H9 (cell line): ENCODE measurements around the gene SDK1. TPM values are rescaled to one million over a fixed set of nuclear protein-coding genes. Genes with fewer than 3 reads are reported as not detected.

Experiments used
- DNase-seq: peaks from one replicate; pipeline ENCODE4 v3.0.0-alpha.2; 2017
- H2AFZ ChIP-seq: one replicate; pipeline ENCODE4 v1.6.1; 2013; ENCODE audit warnings: mild to moderate bottlenecking, low read length, control low read depth, moderate library complexity
- H2AK5ac ChIP-seq: 2 replicates; pipeline ENCODE4 v1.6.1; 2013; ENCODE audit warnings: low read length, control low read depth, mixed read lengths; ENCODE audit not compliant: insufficient read length
- H2BK120ac ChIP-seq: one replicate; pipeline ENCODE4 v1.6.1; 2013; ENCODE audit warnings: low read depth, mild to moderate bottlenecking, low read length, control low read depth, inconsistent platforms; ENCODE audit not compliant: poor library complexity, severe bottlenecking
- H2BK12ac ChIP-seq: 2 replicates; pipeline ENCODE4 v1.6.1; 2013; ENCODE audit warnings: low read length, control low read depth, mixed read lengths, low read depth; ENCODE audit not compliant: insufficient read length
- H2BK15ac ChIP-seq: 2 replicates; pipeline ENCODE4 v1.6.1; 2013; ENCODE audit warnings: low read depth, low read length, control low read depth
- H2BK20ac ChIP-seq: one replicate; pipeline ENCODE4 v1.6.1; 2013; ENCODE audit warnings: low read depth, mild to moderate bottlenecking, low read length, control low read depth, inconsistent platforms; ENCODE audit not compliant: poor library complexity, severe bottlenecking
- H2BK5ac ChIP-seq: 2 replicates; pipeline ENCODE4 v1.6.1; 2013; ENCODE audit warnings: low read length, control low read depth, mixed read lengths; ENCODE audit not compliant: insufficient read length
- H3K14ac ChIP-seq: 2 replicates; pipeline ENCODE4 v1.6.1; 2013; ENCODE audit warnings: low read length, control low read depth; ENCODE audit not compliant: insufficient read depth
- H3K18ac ChIP-seq: 2 replicates; pipeline ENCODE4 v1.6.1; 2013; ENCODE audit warnings: low read depth, mild to moderate bottlenecking, mixed read lengths, low read length, control low read depth; ENCODE audit not compliant: insufficient read length
- H3K23ac ChIP-seq: 2 replicates; pipeline ENCODE4 v1.6.1; 2013; ENCODE audit warnings: low read length, control low read depth, mixed read lengths, low read depth; ENCODE audit not compliant: insufficient read length
- H3K23me2 ChIP-seq: 2 replicates; pipeline ENCODE4 v1.6.1; 2013; ENCODE audit warnings: low read depth, mild to moderate bottlenecking, mixed read lengths, low read length, control low read depth; ENCODE audit not compliant: insufficient read length, poor library complexity, severe bottlenecking
- H3K27ac ChIP-seq: 2 replicates; pipeline ENCODE4 v1.5.1; 2013; ENCODE audit warnings: low read length, control low read depth, mixed read lengths, low read depth; ENCODE audit not compliant: insufficient read length
- H3K27me3 ChIP-seq: 2 replicates; pipeline ENCODE4 v1.6.1; 2013; ENCODE audit warnings: low read length, control low read depth, inconsistent platforms; ENCODE audit not compliant: insufficient read depth
- H3K4ac ChIP-seq: 2 replicates; pipeline ENCODE4 v1.6.1; 2013; ENCODE audit warnings: low read depth, mild to moderate bottlenecking, control low read depth, inconsistent platforms, low read length, moderate library complexity
- H3K4me1 ChIP-seq: 2 replicates; pipeline ENCODE4 v1.6.1; 2013; ENCODE audit warnings: low read length, control low read depth, inconsistent platforms; ENCODE audit not compliant: insufficient read depth
- H3K4me2 ChIP-seq: 2 replicates; pipeline ENCODE4 v1.6.1; 2013; ENCODE audit warnings: low read length, control low read depth, mixed read lengths; ENCODE audit not compliant: insufficient read length, insufficient read depth
- H3K56ac ChIP-seq: 2 replicates; pipeline ENCODE4 v1.6.1; 2013; ENCODE audit warnings: low read depth, mild to moderate bottlenecking, mixed read lengths, low read length, control low read depth; ENCODE audit not compliant: insufficient read length
- H3K79me1 ChIP-seq: 2 replicates; pipeline ENCODE4 v1.6.1; 2013; ENCODE audit warnings: low read depth, mild to moderate bottlenecking, moderate library complexity, low read length, control low read depth, inconsistent platforms; ENCODE audit not compliant: insufficient read depth, poor library complexity, severe bottlenecking
- H3K79me2 ChIP-seq: 2 replicates; pipeline ENCODE4 v1.6.1; 2013; ENCODE audit warnings: low read length, control low read depth, inconsistent platforms; ENCODE audit not compliant: insufficient read depth
- H3K9ac ChIP-seq: 2 replicates; pipeline ENCODE4 v1.6.1; 2013; ENCODE audit warnings: low read length, control low read depth, mixed read lengths; ENCODE audit not compliant: insufficient read length; ENCODE audit errors: extremely low read depth
- H3K9me3 ChIP-seq: one replicate; pipeline ENCODE4 v1.6.1; 2013; ENCODE audit warnings: low read depth, low read length, inconsistent platforms; ENCODE audit not compliant: control insufficient read depth
- H3T11ph ChIP-seq: one replicate; pipeline ENCODE4 v1.6.1; 2013; ENCODE audit warnings: mild to moderate bottlenecking, low read length, control low read depth, inconsistent platforms
- H4K20me1 ChIP-seq: one replicate; pipeline ENCODE4 v1.6.1; 2013; ENCODE audit not compliant: control insufficient read depth, insufficient read length, insufficient read depth
- H4K5ac ChIP-seq: 2 replicates; pipeline ENCODE4 v1.6.1; 2013; ENCODE audit warnings: low read depth, mild to moderate bottlenecking, mixed read lengths, low read length, control low read depth; ENCODE audit not compliant: insufficient read length
- H4K8ac ChIP-seq: replicated peaks from 2 replicates; pipeline ENCODE4 v1.6.1; 2013; ENCODE audit warnings: low read length, control low read depth, mixed read lengths, low read depth; ENCODE audit not compliant: insufficient read length
- H4K91ac ChIP-seq: 2 replicates; pipeline ENCODE4 v1.6.1; 2013; ENCODE audit warnings: low read depth, mild to moderate bottlenecking, moderate library complexity, mixed read lengths, low read length, control low read depth; ENCODE audit not compliant: insufficient read length
- H3K27ac Mint-ChIP-seq, 3 experiments: 2 replicates in 2 of 3; 3 replicates in 1 of 3; pipeline ENCODE4 v1.8.0; 2020 to 2021; ENCODE audit warnings: mixed read lengths in 3 of 3, mild to moderate bottlenecking in 1 of 3, moderate library complexity in 1 of 3
- H3K27me3 Mint-ChIP-seq: 2 replicates; pipeline ENCODE4 v1.8.0; 2021; ENCODE audit warnings: low read depth, mild to moderate bottlenecking, moderate library complexity, mixed read lengths
- H3K36me3 Mint-ChIP-seq, 3 experiments: 2 replicates in 2 of 3; 3 replicates in 1 of 3; pipeline ENCODE4 v1.8.0; 2020 to 2021; ENCODE audit warnings: low read depth in 3 of 3, mixed read lengths in 3 of 3; ENCODE audit not compliant: insufficient read depth in 1 of 3
- H3K4me1 Mint-ChIP-seq, 2 experiments: 2 replicates each; pipeline ENCODE4 v1.8.0; 2020; ENCODE audit warnings: mixed read lengths in 2 of 2
- H3K4me3 Mint-ChIP-seq, 2 experiments: 2 replicates in 1 of 2; 3 replicates in 1 of 2; pipeline ENCODE4 v1.8.0; 2020 to 2021; ENCODE audit warnings: mild to moderate bottlenecking in 2 of 2, mixed read lengths in 2 of 2, moderate library complexity in 1 of 2
- H3K9me3 Mint-ChIP-seq, 2 experiments: 2 replicates in 1 of 2; 3 replicates in 1 of 2; pipeline ENCODE4 v1.8.0; 2020; ENCODE audit warnings: mild to moderate bottlenecking in 2 of 2, mixed read lengths in 2 of 2, moderate library complexity in 1 of 2
- CTCF ChIP-seq: fragments of 200-600 bp; sonication (generic); conservative IDR thresholded peaks from 3 replicates; pipeline ENCODE4 v1.8.0; 2021; ENCODE audit warnings: antibody characterized with exemption, mild to moderate bottlenecking
- WGBS: extraction: QIAGEN DNeasy Blood & Tissue Kit; methylation state at CpG from one replicate; pipeline ENCODE4 v1.1.7; 2013; ENCODE audit warnings: missing lambda C conversion rate, low lambda C conversion rate, mixed read lengths; ENCODE audit not compliant: insufficient read length; ENCODE audit errors: extremely low coverage; 5-methylcytosine and 5-hydroxymethylcytosine counted together
- total RNA-seq: library from RNA; stranded (reverse); gene quantifications from 2 replicates; pipeline ENCODE4 v1.2.1, GENCODE V29; 2021

The SDK1 gene
- total RNA-seq, 1 experiment from 2014 or later: 8.7 TPM

- H3K14ac ChIP-seq: no peak overlapping the region
- WGBS: no CpG with 5 or more reads among the region's 9 CpGs
- H4K20me1 ChIP-seq: no peaks in the 10 kb centered on the region
- H3K18ac ChIP-seq: no peak overlapping the region
- peak overlapping the region in 2 of 3 experiments; percentile 20 to 36; a peak in 1 of 7 replicates for H3K27ac Mint-ChIP-seq
- no peaks in the 10 kb centered on the region for H3K9me3 ChIP-seq
- no peak overlapping the region for H3K4ac ChIP-seq
- H2BK20ac ChIP-seq: no peak overlapping the region
- no peak overlapping the region for H2BK12ac ChIP-seq
- no peak overlapping the region for H2AK5ac ChIP-seq
- no peak overlapping the region for H2BK15ac ChIP-seq
- no peaks in the 10 kb centered on the region for H3K79me1 ChIP-seq
- H3K56ac ChIP-seq: no peak overlapping the region
- H3K23ac ChIP-seq: no peak overlapping the region
- no peak overlapping the region for H2AFZ ChIP-seq
- H3K23me2 ChIP-seq: no peaks in the 10 kb centered on the region
- peaks cover 16 to 26% of the 10 kb centered on the region in 2 experiments for H3K4me1 Mint-ChIP-seq
- no peak for DNase-seq
- H4K91ac ChIP-seq: no peak overlapping the region
- no peak overlapping the region for H4K5ac ChIP-seq
- no peak overlapping the region for H2BK120ac ChIP-seq
- no peak overlapping the region for H3K4me3 Mint-ChIP-seq
- no peak overlapping the region for H2BK5ac ChIP-seq
- no peak overlapping the region for H3K27ac ChIP-seq
- H3K9ac ChIP-seq: no peak overlapping the region
- no peaks in the 10 kb centered on the region; the same call in 1 of the 2 replicates for H3K4me1 ChIP-seq
- H3K27me3 Mint-ChIP-seq: no peaks in the 10 kb centered on the region
- H3K9me3 Mint-ChIP-seq: peaks cover 11 to 12% of the 10 kb centered on the region in 2 experiments
- no peaks in the 10 kb centered on the region for H3K79me2 ChIP-seq
- no peak overlapping the region for H4K8ac ChIP-seq
- no peak overlapping the region for H3K4me2 ChIP-seq
- H3K27me3 ChIP-seq: no peaks in the 10 kb centered on the region
- TF ChIP-seq CTCF: no peak
- H3T11ph ChIP-seq: no peak overlapping the region
- H3K36me3 Mint-ChIP-seq: peaks cover 0 to 20% (median 6%) of the 10 kb centered on the region in 3 experiments; a peak in 4 of 7 replicates
Observed at GRCh38 chr7:3915337-3915878, 614.4 kb downstream of the SDK1 start.
